Measurements from ENCODE around the gene SLC26A6.

DNA sequence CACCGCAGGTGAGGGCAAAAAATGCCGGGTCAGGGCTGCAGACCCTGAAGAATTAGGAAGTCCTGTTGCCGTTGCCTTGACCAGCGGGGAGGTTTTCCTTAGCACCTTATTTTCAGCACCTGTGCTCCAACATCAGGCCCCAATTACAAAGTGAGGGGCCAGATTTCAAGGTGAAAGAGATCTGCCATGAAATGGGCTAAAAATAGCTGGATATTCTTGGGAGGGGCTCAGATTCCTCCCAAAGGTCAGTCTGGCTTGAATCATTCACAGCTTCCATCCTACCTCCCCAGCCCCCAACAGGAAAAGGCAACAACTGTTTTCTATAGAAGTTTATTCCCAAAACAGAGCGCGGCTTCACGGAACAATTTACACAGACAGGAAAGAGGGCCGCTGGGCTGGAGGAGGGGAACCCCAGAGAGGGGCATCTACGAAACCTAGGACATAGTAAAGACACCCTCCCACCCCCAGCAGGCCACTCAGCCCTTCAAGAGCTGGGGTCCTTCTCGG lies 941 bp upstream of the SLC26A6 start:
- TF ChIP-seq, protein P1, sequence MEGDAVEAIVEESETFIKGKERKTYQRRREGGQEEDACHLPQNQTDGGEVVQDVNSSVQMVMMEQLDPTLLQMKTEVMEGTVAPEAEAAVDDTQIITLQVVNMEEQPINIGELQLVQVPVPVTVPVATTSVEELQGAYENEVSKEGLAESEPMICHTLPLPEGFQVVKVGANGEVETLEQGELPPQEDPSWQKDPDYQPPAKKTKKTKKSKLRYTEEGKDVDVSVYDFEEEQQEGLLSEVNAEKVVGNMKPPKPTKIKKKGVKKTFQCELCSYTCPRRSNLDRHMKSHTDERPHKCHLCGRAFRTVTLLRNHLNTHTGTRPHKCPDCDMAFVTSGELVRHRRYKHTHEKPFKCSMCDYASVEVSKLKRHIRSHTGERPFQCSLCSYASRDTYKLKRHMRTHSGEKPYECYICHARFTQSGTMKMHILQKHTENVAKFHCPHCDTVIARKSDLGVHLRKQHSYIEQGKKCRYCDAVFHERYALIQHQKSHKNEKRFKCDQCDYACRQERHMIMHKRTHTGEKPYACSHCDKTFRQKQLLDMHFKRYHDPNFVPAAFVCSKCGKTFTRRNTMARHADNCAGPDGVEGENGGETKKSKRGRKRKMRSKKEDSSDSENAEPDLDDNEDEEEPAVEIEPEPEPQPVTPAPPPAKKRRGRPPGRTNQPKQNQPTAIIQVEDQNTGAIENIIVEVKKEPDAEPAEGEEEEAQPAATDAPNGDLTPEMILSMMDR (IDR thresholded peaks at IDR 0.05): no peak
- no peak for TF ChIP-seq POLR2A (IDR thresholded peaks at IDR 0.05)
